Skeletal muscle tissue (tissue), 4 donors: ENCODE results near the gene SH3GLB2. TPM values are rescaled to one million over a fixed set of nuclear protein-coding genes. Genes with fewer than 3 reads are reported as not detected.

Experiments used
- H3K27ac ChIP-seq: one replicate; pipeline ENCODE4 v1.7.0; 2013; ENCODE audit warnings: mild to moderate bottlenecking, low read depth, low read length, inconsistent platforms
- H3K27me3 ChIP-seq, 3 donors: one replicate each; pipeline ENCODE4 v1.7.0; 2013; ENCODE audit warnings: low read length in 3 of 3; ENCODE audit not compliant: control insufficient read depth in 3 of 3, insufficient read depth in 3 of 3
- H3K36me3 ChIP-seq, 3 donors: one replicate each; pipeline ENCODE4 v1.7.0; 2013; ENCODE audit warnings: low read length in 3 of 3; ENCODE audit not compliant: control insufficient read depth in 3 of 3, insufficient read depth in 3 of 3
- H3K4me1 ChIP-seq, 3 donors: one replicate each; pipeline ENCODE4 v1.7.0; 2013; ENCODE audit warnings: low read length in 3 of 3, mild to moderate bottlenecking in 3 of 3; ENCODE audit not compliant: control insufficient read depth in 3 of 3, insufficient read depth in 3 of 3
- H3K4me3 ChIP-seq, 3 donors: one replicate each; pipeline ENCODE4 v1.7.0; 2013; ENCODE audit warnings: low read length in 3 of 3
- H3K9ac ChIP-seq, 3 donors: one replicate each; pipeline ENCODE4 v1.7.0; 2013; ENCODE audit warnings: low read length in 3 of 3, mild to moderate bottlenecking in 3 of 3, moderate library complexity in 2 of 3, low read depth in 1 of 3
- H3K9me3 ChIP-seq, 3 donors: one replicate each; pipeline ENCODE4 v1.7.0; 2013; ENCODE audit warnings: low read length in 3 of 3; ENCODE audit not compliant: control insufficient read depth in 3 of 3
- total RNA-seq: library from RNA; depleted of rRNA; stranded (reverse); fragments of >200 nt; gene quantifications from one replicate; pipeline ENCODE4 v1.2.3, GENCODE V29; 2014
- donor health status: Osteomylitis.

The SH3GLB2 gene
- total RNA-seq, 1 donor from 2014 or later, result 25.1 TPM

- Histone ChIP-seq H3K27ac (no peak overlapping the region), H3K4me1 (peaks cover 21 to 32% (median 31%) of the 10 kb centered on the region in 3 donors), H3K9me3 (no peaks in the 10 kb centered on the region), H3K4me3 (no peak overlapping the region), H3K27me3 (no peaks in the 10 kb centered on the region), H3K36me3 (peaks cover 47 to 53% (median 50%) of the 10 kb centered on the region in 3 donors), H3K9ac (no peak overlapping the region)
Measured at GRCh38 chr9:129010267-129010975, 17.7 kb downstream of the SH3GLB2 start.

- peaks cover 53 to 57% (median 56%) of the 10 kb centered on the region in 3 donors for H3K36me3 ChIP-seq
- no peak overlapping the region for H3K4me3 ChIP-seq
- H3K27me3 ChIP-seq, result no peaks in the 10 kb centered on the region
- H3K27ac ChIP-seq, result no peak overlapping the region
- peaks cover 21 to 32% (median 31%) of the 10 kb centered on the region in 3 donors for H3K4me1 ChIP-seq
- no peak overlapping the region for H3K9ac ChIP-seq
- no peaks in the 10 kb centered on the region for H3K9me3 ChIP-seq
Measured at GRCh38 chr9:129009584-129010141, 18.5 kb downstream of the SH3GLB2 start.

GRCh38 chr9:129008986-129009583, 19.0 kb downstream of the SH3GLB2 start:
- Histone ChIP-seq H3K9me3 (no peaks in the 10 kb centered on the region), H3K9ac (peak overlapping the region in 1 of 3 donors; percentile 45), H3K36me3 (peaks cover 47 to 51% (median 51%) of the 10 kb centered on the region in 3 donors), H3K4me1 (peaks cover 21 to 32% (median 31%) of the 10 kb centered on the region in 3 donors), H3K27ac (no peak overlapping the region), H3K27me3 (no peaks in the 10 kb centered on the region), H3K4me3 (no peak overlapping the region)

DNA sequence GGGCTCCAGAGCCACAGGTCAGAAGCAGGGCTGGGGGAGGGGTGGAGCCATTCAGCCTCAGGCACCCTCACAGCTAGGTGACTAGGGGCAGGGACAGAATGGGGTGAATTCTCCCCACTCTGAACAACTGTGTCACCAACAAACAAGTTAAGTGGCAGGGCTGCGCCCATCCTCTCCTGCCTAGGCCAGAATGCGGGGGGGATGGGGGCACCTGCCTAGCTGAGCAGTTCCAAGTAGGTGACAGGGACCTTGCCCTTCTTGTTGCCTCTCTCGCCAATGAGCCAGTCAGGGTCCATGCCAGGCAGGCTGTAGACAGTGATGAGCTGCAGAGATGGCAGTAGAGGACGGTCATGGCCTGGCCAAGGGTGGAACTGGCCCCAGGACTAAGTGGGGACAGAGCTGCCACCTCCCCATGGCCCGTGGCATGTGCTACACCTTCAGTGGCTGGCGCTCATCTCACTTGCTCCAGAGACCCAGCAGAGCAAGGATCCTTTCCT, 19.6 kb downstream of the SH3GLB2 start:
- H3K27ac ChIP-seq, result no peak overlapping the region
- H3K4me1 ChIP-seq, result peaks cover 21 to 32% (median 31%) of the 10 kb centered on the region in 3 donors
- no peak overlapping the region for H3K4me3 ChIP-seq
- peaks cover 43 to 48% (median 47%) of the 10 kb centered on the region in 3 donors for H3K36me3 ChIP-seq
- H3K9me3 ChIP-seq, result no peaks in the 10 kb centered on the region
- H3K9ac ChIP-seq, result peak overlapping the region in 1 of 3 donors; percentile 45
- H3K27me3 ChIP-seq, result no peaks in the 10 kb centered on the region

DNA sequence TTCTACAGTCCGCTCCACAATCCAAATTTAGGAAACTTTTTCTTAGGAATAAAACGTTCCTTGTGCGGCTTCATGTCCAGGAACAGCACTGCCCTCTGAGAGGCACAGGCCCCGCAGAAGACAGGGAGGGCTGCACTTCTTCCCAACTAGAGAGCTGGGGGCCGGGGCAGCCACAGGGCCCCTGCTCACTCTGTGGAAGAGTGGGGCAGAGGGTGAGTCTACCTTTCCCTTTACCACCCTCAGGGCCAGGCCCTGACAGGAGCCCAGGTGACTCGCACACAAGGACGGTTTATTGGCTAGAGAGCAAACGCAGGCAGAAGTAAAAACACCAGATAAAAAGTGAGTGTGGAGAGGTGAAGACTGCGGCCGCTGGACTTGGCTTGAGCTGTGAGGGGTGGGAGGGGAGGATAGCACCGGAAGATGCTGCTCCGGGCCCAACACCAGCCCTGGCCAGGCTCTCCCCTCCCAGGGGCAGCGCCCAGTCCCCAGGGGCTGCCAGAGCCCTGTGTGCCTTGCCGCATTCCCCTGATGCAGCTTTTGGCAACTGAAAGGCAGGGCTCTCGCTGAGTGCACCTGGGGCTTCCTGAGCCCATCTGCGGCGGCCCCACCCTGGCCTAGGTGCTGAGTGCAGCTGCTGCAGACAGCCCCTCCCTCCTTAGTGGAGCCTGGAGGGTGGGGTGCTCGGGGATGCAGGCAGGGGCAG, 20.2 kb downstream of the SH3GLB2 start:
- H3K4me1 ChIP-seq, result peaks cover 21 to 32% (median 31%) of the 10 kb centered on the region in 3 donors
- H3K27ac ChIP-seq, result peak overlapping the region; percentile 76
- H3K9ac ChIP-seq, result peak overlapping the region in 1 of 3 donors; percentile 50
- peaks cover 43 to 46% (median 46%) of the 10 kb centered on the region in 3 donors for H3K36me3 ChIP-seq
- no peaks in the 10 kb centered on the region for H3K9me3 ChIP-seq
- no peak overlapping the region for H3K4me3 ChIP-seq
- no peaks in the 10 kb centered on the region for H3K27me3 ChIP-seq

DNA sequence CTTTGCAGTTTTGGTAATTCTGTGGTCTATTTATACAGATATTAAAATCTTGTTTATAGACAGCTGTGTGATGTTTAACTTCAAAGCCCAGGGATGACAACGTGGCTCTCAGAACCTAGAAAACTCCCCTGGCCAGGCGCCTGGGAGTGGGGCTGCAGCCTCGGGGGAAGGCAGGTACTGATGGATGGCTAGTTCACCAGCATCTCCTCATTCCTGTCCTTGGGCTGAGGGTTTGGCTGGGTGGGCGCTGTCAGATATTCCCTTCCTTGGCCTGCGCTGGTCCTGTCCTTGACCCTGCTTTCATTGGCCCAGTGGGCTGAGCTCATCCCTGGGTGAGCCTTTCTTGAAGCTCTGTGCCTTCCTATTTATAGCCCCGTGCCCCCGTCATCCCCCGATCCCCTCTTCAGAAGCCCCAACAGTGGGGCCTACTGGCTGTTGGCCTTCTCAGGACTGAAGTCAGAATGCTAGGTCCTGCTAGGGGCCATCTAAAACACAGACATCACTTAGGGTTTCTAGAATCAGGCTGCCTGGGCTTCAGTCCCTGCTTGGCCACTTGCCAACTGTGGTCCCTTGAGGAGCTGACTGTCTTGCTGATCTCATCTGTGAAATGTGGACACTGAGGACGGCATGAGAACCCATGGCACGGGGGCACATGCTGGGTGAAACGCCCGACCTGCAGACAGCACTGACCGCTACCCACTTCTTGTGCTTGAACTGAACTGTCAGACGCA, 20.9 kb downstream of the SH3GLB2 start:
- H3K9ac ChIP-seq, result peak overlapping the region in 1 of 3 donors; percentile 50
- H3K4me3 ChIP-seq, result no peak overlapping the region
- H3K9me3 ChIP-seq, result no peaks in the 10 kb centered on the region
- H3K36me3 ChIP-seq, result peaks cover 46 to 47% (median 46%) of the 10 kb centered on the region in 3 donors
- peaks cover 21 to 32% (median 31%) of the 10 kb centered on the region in 3 donors for H3K4me1 ChIP-seq
- no peaks in the 10 kb centered on the region for H3K27me3 ChIP-seq
- H3K27ac ChIP-seq, result peak overlapping the region; percentile 76

DNA sequence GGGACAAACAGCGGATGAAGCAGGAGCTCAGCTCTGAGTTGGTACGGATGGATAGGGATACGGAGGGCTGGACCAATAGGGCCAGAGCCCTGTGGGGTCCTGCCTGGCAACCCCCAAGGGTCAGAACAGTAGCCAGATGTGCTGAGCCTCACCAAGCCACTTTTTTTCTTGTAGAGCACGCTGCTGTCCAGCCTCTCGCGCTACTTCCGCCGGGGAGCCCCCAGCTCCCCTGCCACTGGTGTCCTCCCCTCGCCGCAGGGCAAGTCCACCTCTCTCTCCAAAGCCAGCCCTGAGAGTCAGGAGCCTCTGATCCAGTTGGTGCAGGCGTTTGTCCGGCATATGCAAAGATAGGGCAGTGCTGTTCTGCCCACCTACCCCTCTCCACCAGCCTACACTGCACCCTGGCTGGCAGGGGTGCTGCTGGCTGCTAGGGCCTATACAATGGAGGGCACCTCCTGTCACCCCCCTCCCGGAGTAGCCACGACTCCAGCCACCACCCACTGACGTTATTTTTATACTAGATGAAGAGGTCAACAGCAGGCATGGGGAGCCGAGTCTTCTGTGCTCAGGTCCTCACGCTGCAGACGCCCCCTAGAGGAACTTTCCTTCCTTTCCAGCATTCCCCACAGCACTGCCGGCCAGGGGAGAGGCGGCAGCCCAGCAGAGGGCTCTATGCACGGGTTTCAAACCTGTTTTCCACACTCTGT, 21.6 kb downstream of the SH3GLB2 start:
- peak overlapping the region; percentile 76 for H3K27ac ChIP-seq
- peaks cover 49 to 53% (median 52%) of the 10 kb centered on the region in 3 donors for H3K36me3 ChIP-seq
- H3K4me3 ChIP-seq, result peak overlapping the region in 1 of 3 donors; percentile 45
- H3K9ac ChIP-seq, result peak overlapping the region in 2 of 3 donors; percentile 14 to 74
- no peaks in the 10 kb centered on the region for H3K9me3 ChIP-seq
- H3K27me3 ChIP-seq, result no peaks in the 10 kb centered on the region
- peaks cover 21 to 32% (median 31%) of the 10 kb centered on the region in 3 donors for H3K4me1 ChIP-seq

- H3K27me3 ChIP-seq, result no peaks in the 10 kb centered on the region
- H3K4me3 ChIP-seq, result no peak overlapping the region
- peaks cover 45 to 52% (median 51%) of the 10 kb centered on the region in 3 donors for H3K36me3 ChIP-seq
- no peaks in the 10 kb centered on the region for H3K9me3 ChIP-seq
- peak overlapping the region in 1 of 3 donors; percentile 74 for H3K9ac ChIP-seq
- H3K27ac ChIP-seq, result peak overlapping the region; percentile 76
- H3K4me1 ChIP-seq, result peaks cover 21 to 32% (median 31%) of the 10 kb centered on the region in 3 donors
Measured at GRCh38 chr9:129005336-129005997, 22.7 kb downstream of the SH3GLB2 start.
